ENCODE results near the gene B4GALNT3.

Gene B4GALNT3

DNA sequence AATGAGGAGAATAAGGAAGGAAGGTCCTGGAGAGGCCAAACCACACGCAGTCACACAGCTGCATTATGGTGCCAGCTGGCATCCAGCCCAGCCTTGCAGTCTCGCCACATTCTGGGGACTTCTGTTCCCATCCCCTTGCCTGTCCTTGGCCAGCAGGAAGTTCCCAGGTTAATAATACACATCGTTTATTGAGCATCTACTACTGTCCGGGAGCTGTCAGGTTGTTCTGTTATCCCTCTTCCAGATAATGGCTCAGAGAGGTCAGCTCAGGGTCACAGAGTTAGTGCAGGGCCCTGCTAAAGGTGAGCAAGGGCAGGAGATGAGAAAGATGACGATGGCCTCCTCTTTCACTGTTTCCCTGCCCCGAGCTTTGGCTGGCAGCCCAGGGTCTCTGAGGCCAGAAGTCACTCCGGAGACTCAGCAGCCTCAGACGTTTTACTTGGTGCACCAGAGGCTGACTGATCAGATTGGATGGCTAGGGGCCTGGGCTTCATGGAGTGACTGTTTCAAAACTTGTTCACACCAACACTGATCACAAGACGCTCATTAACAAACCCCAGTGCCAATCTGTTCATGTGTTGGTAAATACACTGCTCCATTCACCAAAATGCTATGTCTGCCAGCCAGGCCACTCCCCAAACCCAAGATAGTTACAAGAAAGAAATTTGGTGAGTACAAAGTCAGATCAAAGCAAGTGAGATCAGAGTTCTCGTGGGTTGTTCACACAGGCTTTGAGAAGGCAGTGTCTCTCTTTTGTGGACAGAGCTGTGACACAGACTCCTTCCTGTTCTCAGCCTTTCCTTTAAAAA, 79.2 kb downstream of the B4GALNT3 start:
- no peak for DNase-seq (ENCODE audit: low spot score)

DNA sequence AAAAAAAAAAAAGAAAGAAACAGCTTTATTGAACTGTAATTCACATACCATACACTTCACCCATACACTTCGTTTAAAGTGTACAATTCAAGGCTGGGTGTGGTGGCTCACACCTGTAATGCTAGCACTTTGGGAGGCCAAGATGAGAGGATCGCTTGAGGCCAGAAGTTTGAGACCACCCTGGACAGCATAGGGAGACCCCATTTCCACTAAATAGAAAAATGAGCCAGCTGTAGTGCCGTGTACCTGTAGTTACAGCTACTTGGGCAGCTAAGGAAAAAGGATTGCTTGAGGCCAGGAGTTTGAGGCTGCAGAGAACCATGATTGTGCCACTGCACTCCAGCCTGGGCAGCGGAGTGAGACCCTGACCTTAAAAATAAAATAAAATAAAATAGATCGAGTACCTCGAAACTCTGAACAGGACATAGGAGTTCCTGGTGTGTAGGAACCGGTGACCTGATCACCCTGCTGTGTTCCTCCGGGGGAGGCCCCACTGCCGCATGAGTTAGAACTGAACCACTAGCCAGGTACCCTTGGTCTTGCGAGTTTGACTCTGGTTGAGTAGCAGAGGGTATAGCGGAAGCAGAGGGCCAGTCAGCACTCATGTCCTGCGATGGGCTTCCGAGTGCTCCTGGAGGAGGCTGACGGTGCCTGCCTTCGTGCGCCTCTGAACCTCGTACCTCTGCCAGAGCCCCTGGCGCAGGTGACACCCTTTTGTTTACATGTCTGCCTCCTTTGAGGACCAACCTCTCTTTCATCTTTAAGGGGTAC, 80.0 kb downstream of the B4GALNT3 start:
- no peak for DNase-seq (ENCODE audit: low spot score)

GRCh38 chr12:541676-542324, 82.1 kb downstream of the B4GALNT3 start:
- DNase-seq (ENCODE audit: low spot score) = no peak

GRCh38 chr12:542395-543113, 82.8 kb downstream of the B4GALNT3 start:
- peak; percentile 73 for DNase-seq (ENCODE audit: low spot score)

DNA sequence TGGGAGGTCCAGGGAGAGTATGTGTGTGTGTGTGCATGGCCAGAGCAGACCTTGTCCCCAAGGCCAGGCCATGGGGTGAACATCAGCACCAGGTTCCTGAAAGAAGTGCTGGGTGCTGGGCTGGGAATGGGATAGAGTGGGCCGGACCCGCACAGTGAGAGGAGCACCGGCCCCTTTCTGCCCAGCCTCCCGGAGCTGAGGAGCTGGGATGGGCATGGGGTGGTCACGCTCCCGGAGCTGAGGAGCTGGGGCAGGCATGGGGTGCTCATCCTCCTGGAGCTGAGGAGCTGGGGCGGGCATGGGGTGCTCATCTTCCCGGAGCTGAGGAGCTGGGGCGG, 83.3 kb downstream of the B4GALNT3 start:
- no peak for DNase-seq (ENCODE audit: low spot score)

DNA sequence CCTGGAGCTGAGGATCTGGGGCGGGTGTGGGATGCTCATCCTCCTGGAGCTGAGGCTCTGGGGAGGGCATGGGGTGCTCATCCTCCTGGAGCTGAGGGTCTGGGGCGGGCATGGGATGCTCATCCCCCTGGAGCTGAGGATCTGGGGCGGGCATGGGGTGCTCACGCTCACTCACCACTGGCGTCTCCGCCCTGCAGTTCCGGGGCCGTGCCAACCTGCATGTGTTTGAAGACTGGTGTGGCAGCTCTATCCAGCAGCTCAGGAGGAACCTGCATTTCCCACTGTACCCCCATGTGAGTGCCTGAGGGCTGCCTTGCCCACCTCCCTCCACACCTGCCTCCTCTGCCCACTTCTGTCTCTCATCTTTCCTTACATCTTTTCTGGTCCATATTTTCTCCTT, 84.4 kb downstream of the B4GALNT3 start:
- no peak for DNase-seq (ENCODE audit: low spot score)

GRCh38 chr12:544941-545635, 85.3 kb downstream of the B4GALNT3 start:
- DNase-seq (ENCODE audit: low spot score) = no peak

DNA sequence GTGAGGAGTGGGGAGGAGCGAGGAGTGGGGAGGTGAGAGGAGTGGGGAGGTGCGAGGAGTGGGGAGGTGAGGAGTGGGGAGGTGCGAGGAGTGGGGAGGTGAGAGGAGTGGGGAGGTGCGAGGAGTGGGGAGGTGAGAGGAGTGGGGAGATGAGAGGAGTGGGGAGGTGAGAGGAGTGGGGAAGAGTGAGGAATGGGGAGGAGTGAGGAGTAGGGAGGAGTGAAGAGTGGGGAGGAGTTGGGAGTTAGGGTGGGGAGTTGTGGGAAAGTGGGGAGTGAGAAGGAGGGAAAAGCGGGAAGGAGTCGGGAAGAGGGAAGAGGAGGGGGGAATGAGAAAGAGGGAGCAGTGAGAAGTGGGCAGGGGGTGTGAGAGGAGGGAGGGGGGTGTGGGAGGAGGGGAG, 86.1 kb downstream of the B4GALNT3 start:
- DNase-seq (ENCODE audit: low spot score) = no peak

GRCh38 chr12:546265-546919, 86.7 kb downstream of the B4GALNT3 start:
- no peak for DNase-seq (ENCODE audit: low spot score)

DNA sequence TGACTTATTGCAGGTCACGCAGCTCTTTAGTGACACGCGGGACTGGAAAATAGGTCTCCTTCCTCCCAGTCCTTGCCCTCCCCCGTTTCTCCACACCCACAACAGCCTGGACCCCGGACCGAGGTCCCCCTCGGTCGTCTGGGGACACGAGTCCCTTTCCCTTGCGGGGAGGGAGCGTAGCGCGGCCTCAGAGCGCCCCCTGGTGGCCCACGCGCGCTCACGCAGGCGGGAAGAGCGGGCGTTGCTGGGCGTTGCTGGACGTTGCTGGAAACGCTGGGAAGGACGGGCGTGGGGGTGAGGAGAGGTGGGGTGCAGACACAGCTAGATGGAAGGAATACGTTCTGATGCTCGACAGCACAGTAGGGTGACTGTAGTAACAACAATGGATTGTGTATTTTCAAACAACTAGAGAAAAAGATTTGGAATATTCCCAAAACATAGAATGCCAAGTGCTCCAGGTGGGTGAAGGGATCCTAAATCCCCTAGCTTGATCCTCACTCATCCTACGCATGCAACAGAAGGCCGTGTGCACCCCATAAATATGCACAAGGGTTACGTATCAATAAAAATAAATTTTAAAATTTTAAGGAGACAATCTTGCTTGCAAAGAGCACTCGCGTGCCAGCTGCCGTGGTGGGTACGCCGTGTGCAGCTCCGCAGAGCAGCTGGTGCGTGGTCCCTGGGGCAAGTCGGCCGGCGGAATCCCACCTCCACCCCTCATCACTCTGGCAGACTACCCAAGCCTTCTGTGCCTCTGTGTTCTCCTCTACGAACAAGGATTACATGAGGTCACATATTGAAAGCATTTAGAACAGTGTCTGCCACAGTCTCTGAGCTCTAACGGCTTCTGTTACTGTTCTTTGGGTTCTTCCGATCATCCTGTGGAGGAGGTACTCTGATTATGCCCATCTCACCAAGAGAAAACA, 87.4 kb downstream of the B4GALNT3 start:
- peak; percentile 69 for DNase-seq (ENCODE audit: low spot score)

GRCh38 chr12:547883-548470, 88.2 kb downstream of the B4GALNT3 start:
- no peak for DNase-seq (ENCODE audit: low spot score)

GRCh38 chr12:549476-550082, 89.8 kb downstream of the B4GALNT3 start:
- no peak for DNase-seq (ENCODE audit: low spot score)

DNA sequence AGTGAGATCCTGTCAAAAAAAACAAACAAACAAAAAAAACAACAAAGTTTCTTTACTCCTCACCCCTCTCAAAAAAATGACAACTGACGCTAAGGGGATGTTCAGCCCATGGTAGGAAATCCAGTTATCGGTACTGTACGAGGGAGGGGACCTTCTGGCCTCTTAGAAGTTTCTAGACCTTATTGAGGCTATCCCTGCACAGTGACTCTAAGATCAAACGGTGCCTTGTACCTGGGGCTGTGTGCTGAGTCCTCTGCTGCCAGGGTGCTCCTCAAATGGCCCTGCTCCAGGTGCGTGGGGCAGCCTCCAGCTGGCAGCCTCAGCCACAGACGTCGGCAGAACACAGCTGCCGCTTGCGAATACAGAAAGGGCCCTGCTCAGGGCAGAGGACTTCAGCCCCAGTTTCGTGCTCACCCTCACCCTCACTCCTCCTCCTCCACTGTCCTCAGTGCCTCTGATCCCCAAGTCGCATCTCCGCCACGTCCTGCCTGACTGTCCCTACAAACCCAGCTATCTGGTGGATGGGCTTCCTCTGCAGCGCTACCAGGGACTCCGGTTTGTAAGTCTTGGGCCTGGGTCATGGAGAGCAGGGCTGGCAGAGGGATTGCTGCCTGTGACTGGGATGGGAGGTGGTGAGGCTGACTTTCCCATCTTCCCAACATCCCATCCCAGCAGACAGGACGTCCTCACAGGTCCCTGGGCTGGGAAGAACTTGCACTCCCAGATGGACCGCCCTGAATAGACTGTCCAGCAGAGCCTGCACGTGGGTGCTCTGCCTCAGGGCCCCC, 90.9 kb downstream of the B4GALNT3 start:
- DNase-seq (ENCODE audit: low spot score) = no peak

DNA sequence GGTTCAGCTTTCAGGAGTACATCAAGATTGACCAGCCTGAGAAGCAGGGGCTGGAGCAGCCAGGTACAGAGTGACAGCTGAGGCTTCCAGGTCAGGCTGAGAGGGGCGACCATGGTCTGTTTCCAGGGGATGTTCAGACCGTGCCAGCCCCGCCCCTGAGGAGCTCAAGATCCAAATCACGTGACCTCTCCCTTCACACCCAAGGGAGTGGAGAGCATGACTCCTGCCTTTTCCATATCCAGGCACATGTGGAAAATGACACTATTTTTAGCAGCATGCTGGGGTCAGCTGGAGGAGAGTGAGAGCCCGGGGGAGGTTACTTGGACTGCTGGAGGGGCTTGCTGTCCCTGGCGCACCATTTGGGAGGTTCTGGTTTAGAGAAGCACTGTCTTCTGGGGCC, 92.7 kb downstream of the B4GALNT3 start:
- DNase-seq (ENCODE audit: low spot score) = no peak

- no peak for DNase-seq (ENCODE audit: low spot score)
Measured at GRCh38 chr12:553216-554000, 93.7 kb downstream of the B4GALNT3 start.

DNA sequence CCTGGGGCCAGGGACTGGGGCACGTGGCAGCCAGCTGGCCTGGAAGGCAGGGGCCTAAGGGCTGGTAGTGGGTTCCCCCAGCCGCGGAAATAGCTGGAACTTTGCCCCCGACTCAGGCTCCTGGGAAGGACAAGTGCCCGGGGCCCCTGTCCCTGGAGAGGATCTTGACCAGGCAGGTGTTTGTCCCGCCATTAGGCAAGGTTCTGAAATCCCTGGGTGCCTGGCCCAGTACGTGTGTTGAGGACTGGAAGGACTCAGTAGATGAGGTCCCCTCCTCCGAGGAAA, 94.2 kb downstream of the B4GALNT3 start:
- DNase-seq (ENCODE audit: low spot score) = no peak

DNA sequence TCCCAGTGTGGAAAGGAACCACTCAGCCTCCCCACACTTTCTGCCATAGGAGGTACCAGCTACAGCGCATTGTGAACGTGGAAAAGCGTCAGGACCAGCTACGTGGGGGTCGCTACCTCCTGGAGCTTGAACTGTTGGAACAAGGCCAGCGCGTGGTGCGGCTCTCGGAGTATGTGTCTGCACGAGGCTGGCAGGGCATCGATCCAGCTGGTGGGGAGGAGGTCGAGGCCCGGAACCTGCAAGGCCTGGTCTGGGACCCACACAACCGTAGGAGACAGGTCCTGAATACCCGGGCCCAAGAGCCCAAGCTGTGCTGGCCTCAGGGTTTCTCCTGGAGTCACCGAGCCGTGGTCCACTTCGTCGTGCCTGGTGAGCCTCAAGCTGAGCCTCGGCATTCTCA, 96.8 kb downstream of the B4GALNT3 start:
- DNase-seq (ENCODE audit: low spot score) = no peak

Data from SK-N-DZ (cell line).